ENCODE data around the gene ALKBH3. TPM values are rescaled to one million over a fixed set of nuclear protein-coding genes. Genes with fewer than 3 reads are reported as not detected.

Gene ALKBH3
- total RNA-seq, 1 experiment from 2014 or later, result 71.9 TPM

DNA sequence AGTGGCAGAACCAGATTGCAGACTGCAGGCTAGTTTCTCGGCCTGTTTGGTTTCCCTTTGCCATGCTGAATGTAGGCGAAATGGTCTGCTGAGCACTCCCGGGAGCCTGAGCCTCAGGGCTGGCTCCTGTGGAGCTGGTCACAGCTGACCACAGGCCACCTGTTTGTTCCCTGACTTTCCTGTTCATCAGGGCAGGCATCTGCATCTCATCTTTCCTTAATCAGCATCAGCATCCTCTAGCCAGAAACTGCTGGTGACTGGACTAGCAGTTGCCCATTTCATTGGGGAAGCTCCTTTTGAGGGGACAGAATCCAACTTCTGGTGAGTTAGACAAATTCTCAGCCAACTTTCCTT, 41.6 kb downstream of the ALKBH3 start:
- no peak for DNase-seq (ENCODE audit: low spot score)

DNA sequence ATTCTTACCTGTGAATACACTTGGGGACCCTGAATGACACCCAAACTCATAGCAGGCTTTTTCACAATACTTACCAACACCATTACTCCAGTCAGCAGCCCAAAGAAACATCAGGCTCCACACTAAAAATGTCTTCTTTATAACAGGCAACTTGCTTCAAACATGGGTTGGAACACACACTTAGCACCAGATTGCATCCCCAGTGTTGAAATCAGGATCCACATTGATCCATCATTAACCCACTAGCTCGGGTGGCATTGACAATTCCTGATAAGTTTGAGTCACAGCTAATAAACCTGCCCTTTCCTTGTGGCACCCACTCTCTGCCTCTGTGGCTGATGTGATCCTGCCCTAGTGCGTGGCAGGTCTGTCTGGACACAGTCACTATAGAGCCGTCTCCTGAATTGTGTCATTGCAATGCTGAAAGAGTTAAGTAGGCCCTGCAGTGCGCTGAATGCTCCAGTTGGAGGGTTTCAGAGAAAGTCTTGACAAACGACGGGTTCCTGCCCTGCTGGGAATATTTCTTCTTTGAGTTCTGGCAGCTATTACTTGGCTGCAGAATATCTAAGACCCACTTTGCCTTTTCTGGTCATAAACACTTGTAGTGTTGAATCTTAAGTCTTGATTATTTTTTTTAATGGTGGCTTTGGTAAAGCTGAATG, 42.2 kb downstream of the ALKBH3 start:
- no peak for DNase-seq (ENCODE audit: low spot score)

GRCh38 chr11:43923406-43924111, 42.9 kb downstream of the ALKBH3 start:
- DNase-seq (ENCODE audit: low spot score), result peak; percentile 55

GRCh38 chr11:43924112-43924855, 43.7 kb downstream of the ALKBH3 start:
- no peak for DNase-seq (ENCODE audit: low spot score)

DNA sequence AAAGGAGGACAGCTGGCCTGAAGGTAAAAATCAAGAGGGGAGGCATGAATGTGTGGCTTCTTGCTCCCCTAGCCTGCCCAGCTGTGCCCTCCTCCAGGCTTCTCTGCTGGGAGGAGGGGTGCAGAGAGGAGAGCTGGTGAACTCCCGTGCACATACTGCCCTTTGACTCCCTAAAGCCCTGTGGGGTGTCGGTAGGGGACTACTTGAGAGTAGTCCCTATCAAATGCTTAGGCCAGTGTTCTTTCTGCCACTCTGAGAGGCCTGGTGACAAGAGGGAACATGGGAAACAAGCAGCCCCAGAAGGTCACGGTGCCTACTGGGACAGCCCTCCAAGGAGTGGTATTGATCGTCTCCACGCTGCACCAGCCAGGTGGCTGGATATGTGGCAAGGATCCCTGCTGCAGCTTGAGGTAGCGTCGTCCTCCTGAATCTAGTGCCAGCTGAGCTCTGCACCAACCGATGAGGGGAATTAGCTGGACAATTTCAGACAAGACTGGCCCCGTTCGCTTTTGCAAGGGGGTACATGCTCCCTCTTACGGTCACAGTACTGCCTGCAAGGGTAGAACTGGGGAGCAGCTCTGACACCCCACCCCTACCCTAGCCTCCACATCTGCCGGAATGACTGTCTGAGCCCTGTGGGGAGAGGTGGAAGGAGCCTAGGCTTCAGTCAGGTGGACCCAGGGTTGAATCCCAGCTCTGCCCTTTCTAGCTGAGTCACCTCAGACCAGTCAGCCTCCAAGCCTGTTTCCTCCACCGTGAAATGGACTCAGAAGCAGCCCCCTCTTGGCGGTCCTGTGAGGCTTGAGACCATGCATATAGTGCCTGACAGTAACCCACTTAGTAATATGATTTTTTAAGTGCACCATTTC, 44.7 kb downstream of the ALKBH3 start:
- DNase-seq (ENCODE audit: low spot score), result no peak

DNA sequence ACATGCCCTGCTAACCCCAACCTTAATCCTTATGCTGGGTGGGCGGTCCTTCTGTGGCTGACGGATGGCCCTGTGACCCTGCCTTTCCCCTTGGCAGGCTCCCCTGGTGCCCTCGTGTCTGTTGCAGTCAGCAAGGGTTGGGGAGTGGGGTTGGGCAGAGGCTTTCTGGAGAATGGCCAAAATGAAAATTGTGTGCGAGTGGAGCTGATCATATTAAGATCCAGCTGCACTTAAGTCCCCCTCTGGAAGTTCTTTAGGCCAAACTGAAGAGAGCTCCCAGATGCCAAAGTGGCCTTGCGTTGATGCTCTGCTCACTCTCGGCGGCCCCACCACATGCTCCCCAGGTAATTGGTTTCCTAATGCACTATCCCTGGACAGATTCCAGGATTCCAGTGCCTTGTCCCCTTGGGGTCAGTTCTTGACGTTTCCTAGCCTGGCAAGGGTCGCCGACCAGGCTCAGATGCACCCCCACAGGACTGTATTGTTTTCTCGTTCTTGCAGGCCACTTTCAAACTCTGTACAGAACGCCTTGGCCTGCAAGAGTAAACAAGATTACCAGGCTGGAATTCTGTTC, 45.4 kb downstream of the ALKBH3 start:
- DNase-seq (ENCODE audit: low spot score), result no peak

- DNase-seq (ENCODE audit: low spot score), result no peak
Measured at GRCh38 chr11:43927070-43927469, 46.4 kb downstream of the ALKBH3 start.

DNA sequence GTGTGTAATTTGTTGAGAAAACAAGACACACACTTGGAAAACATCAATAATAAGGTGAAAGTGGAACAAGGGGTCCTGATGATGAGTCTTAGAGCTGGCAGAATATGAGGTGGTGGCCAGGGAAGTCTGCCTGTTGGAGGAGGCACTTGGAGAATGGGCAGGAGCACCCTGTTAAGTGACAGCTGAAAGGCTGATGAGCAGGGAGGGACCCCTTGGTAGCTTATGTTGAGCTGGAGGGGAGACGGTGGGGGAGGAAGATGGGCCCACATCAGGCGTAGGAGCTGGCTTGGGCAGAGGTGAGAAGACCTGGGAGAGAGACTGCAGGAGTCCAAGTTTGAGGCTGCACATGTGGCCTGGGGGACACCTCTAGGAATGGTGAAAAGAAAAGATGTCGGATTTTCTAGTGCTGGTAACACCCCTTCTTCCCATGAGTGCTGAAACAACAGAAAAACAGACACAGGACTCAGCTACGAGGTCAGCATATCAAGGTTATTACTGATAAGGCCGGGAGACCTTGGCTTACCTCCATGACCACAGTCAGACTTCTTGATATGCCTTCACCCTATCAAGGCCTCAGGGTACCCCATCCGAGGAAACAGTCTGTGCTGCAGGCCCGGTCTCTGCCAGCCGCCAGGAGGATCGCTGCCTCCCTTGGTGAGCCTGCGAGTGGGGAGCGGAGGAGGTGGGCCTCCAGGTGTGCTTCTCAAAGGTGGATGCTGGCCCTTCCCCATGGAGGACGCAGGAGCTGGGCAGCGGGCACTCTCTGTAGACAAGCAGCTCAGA, 47.5 kb downstream of the ALKBH3 start:
- DNase-seq (ENCODE audit: low spot score), result no peak

- no peak for DNase-seq (ENCODE audit: low spot score)
Measured at GRCh38 chr11:43928721-43929120, 48.1 kb downstream of the ALKBH3 start.

DNA sequence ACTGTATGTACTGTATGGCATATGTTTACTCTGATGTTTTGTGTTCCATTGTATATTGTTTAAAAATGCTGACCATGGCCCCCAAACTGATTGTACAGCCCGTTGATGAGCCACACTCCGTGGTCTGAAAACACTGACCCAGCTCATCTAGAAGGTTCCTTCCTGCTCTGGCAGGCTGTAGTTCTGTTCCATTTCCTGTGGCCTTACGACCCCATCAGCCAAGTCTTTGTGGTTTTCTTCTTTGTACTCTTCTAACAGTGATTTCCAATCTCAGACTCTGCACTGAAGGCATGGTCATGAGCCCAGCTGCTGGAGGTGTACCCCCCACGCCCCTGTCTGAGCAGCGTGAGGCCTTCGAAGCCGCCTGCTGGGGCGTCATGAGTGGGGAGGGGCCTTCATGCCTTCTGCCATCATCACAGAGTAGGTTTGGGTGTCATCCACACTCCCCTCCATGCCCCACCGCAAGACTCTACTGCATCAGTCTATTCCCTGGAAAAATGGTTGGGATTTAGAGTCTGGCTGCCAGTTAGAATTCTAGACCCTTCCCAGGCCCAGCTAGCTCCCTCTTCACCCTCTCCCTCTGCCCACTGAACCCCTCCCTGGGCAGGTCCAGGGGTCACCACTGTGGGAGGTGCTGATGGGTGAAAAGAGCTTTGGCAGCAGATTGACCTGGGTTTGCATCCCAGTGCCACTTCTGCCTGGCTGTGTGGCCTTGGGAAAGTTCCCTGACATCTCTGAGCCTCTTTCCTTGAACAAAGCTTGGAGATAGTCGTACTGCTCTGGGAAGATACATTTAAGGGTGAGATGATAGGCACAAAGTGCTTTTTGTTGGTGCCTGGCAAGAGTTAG, 50.5 kb downstream of the ALKBH3 start:
- peak; percentile 46 for DNase-seq (ENCODE audit: low spot score)

- DNase-seq (ENCODE audit: low spot score), result no peak
Measured at GRCh38 chr11:43931717-43932039, 51.0 kb downstream of the ALKBH3 start.

GRCh38 chr11:43933226-43933607, 52.6 kb downstream of the ALKBH3 start:
- no peak for DNase-seq (ENCODE audit: low spot score)

DNA sequence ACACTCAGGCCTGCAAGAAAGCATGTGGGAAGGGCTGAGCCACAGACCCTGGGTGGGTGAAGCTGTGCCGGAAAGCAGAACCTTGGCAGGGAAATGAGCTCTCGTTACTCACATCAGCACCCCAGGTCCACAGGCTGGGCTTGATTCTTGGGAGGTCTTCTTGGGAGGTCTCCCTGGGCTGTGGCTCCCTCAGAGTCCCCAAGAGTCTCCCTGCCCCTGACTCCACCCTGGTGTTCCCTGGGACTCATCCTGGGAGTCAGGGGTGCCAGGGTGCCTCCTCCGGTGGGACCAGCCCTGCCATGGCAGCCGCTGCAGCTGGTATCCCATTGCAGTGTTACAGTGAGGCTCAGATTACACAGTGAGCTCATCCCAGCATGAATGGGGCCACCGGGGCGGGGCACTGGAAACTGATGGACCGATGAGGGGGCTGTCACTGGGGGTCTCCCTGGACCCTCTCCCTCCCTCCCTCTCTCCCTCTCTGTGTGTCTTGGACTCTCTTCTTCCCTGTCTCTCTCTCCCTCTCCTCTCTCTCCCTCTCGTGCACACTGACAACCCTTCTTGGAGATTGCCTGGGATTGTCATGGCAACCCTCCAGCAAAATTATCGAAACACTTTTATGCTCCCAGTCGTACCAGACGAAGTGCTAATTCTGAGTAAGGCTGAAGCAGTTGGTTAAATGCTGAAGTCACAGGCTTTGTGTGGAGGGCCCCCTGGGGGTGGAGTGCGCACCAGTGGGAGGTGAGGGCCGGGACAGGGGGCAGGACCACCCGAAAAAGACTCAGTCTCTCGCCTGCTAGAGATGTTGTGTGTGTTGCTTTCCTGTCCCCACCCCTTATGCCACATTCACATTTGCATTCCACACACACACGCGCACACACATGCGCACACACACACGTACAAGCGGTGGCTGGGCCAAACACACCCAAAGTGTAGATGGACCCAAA, 53.2 kb downstream of the ALKBH3 start:
- DNase-seq (ENCODE audit: low spot score), result no peak

DNA sequence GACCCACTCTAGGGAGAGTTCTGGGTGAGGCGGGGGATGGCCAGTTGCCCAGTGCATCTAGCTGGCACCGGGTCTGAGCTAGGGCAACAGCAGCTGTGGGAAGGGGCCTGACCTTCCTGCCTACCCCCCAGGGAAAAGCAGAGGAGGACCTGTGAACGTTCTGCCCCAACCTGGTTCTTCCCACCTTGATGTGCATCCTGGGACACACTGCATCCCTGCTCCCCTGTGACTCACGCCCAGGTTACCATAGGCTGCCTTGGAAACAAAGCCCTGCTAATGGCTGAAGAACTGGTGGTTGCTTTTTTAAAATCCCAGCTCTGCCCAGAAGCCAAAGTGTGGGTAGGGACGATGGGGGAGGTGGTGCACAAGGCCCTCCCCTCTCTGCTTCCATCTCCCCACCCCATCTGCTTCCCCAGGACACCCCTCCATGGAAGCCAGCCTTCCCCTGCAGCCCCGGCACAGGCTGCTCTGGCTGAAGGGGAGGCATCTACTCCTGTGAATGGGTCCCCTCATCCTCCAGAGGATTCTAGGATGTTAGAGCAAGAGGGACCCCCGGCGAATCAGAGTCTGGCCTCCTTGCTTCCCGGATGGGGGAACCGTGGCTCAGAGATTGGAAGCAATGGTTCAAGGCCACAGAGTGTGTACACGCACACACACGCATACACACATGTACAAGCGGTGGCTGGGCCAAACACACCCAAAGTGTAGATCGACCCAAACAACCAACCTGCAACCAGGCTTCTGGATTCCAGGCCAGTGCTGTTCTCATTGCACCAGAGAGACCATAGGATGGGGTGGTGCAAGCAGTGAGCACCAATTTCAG, 54.2 kb downstream of the ALKBH3 start:
- no peak for DNase-seq (ENCODE audit: low spot score)

- no peak for DNase-seq (ENCODE audit: low spot score)
Measured at GRCh38 chr11:43935424-43935979, 54.9 kb downstream of the ALKBH3 start.

DNA sequence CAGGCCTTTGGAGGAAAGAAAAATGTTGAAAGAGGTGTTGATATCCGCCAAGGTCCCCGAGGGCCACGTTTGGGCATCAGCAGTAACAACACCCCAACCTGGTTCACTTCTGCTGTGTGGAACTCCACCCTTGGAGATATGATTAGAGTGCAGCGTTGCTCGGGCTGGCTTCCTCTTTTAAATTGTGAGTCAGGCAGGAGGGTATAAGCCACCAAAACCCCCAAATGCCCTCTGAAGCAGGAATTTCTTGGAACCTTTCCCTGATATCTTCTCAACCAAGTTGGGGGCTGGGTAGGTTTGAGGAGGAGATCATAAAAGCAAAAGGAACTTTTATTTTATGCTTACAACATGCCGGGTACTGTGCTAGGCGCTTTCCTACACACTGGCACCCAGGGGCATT, 55.4 kb downstream of the ALKBH3 start:
- DNase-seq (ENCODE audit: low spot score), result no peak
